Urothelium cell line (cell line): Measurements from ENCODE around the gene NPIPB2.
"Not testable (repeated sequence)": the region's sequence is repeated elsewhere in the genome, so short reads cannot be mapped to it uniquely, and the experiment has no call there.

Experiments used
- DNase-seq: peaks from one replicate; pipeline ENCODE4 v3.0.0; 2011; ENCODE audit warnings: low spot score, mixed read lengths
- FAIRE-seq: peaks from 2 replicates; lab custom pipeline; 2011; peaks lifted over from hg19 to GRCh38; lab: Jason Lieb, UNC

The NPIPB2 gene

GRCh38 chr16:11962978-11963377, 21.1 kb upstream of the NPIPB2 start:
- not testable (repeated sequence) for FAIRE-seq

GRCh38 chr16:11962457-11962856, 20.6 kb upstream of the NPIPB2 start:
- DNase-seq, FAIRE-seq: not testable (repeated sequence)

More at GRCh38 chr16:11962978-11963377, 21.1 kb upstream of the NPIPB2 start:
- not testable (repeated sequence) for DNase-seq

GRCh38 chr16:11957591-11958395, 15.9 kb upstream of the NPIPB2 start:
- DNase-seq (no peak), FAIRE-seq (no peak)

- DNase-seq (no peak), FAIRE-seq (no peak)
Measured at GRCh38 chr16:11956558-11956957, 14.7 kb upstream of the NPIPB2 start.

GRCh38 chr16:11955713-11956123, 13.9 kb upstream of the NPIPB2 start:
- FAIRE-seq (no peak), DNase-seq (peak; percentile 73)

GRCh38 chr16:11953576-11953975, 11.7 kb upstream of the NPIPB2 start:
- not testable (repeated sequence) for DNase-seq, FAIRE-seq

GRCh38 chr16:11950388-11950787, 8.5 kb upstream of the NPIPB2 start:
- no peak for DNase-seq
- no peak for FAIRE-seq

GRCh38 chr16:11949527-11949926, 7.7 kb upstream of the NPIPB2 start:
- DNase-seq (peak; percentile 55), FAIRE-seq (no peak)

- DNase-seq (no peak), FAIRE-seq (no peak)
Measured at GRCh38 chr16:11948819-11949218, 7.0 kb upstream of the NPIPB2 start.

- DNase-seq: no peak
Measured at GRCh38 chr16:11946433-11946832, 4.6 kb upstream of the NPIPB2 start.

GRCh38 chr16:11927350-11927749, 14.5 kb downstream of the NPIPB2 start:
- FAIRE-seq, DNase-seq: not testable (repeated sequence)

More at GRCh38 chr16:11946433-11946832, 4.6 kb upstream of the NPIPB2 start:
- no peak for FAIRE-seq

GRCh38 chr16:11924046-11924445, 17.8 kb downstream of the NPIPB2 start:
- not testable (repeated sequence) for FAIRE-seq, DNase-seq

GRCh38 chr16:11916524-11917285, 25.1 kb downstream of the NPIPB2 start:
- no peak for FAIRE-seq
- DNase-seq: peak; percentile 74

GRCh38 chr16:11915644-11916523, 26.0 kb downstream of the NPIPB2 start, which contains the start of gene GSPT1:
GSPT1 (minus strand) TSS chr16:11915956; CDS start chr16:11915720, 236 bp downstream.
- DNase-seq (peak; percentile 98), FAIRE-seq (peak; percentile 87)

- DNase-seq (peak; percentile 35), FAIRE-seq (no peak)
Measured at GRCh38 chr16:11915114-11915643, 26.7 kb downstream of the NPIPB2 start.

- FAIRE-seq (no peak), DNase-seq (peak; percentile 21)
Measured at GRCh38 chr16:11914210-11915113, 27.4 kb downstream of the NPIPB2 start.

- FAIRE-seq (no peak), DNase-seq (no peak)
Measured at GRCh38 chr16:11913425-11914079, 28.3 kb downstream of the NPIPB2 start.

GRCh38 chr16:11909653-11910545, 31.9 kb downstream of the NPIPB2 start:
- DNase-seq (no peak), FAIRE-seq (no peak)
